Upper lobe of right lung (tissue), 1 donor: ENCODE measurements around the gene NF1. TPM values are rescaled to one million over a fixed set of nuclear protein-coding genes. Genes with fewer than 3 reads are reported as not detected.
"Not testable (repeated sequence)": the region's sequence is repeated elsewhere in the genome, so short reads cannot be mapped to it uniquely, and the experiment has no call there.

ENCODE experiments used
- ATAC-seq: fragments of 200-7000 bp; cut with Tn5 transposase; one replicate; pipeline ENCODE4 v1.9.1; 2020; ENCODE audit warnings: mild to moderate bottlenecking, moderate library complexity
- DNase-seq: peaks from one replicate; pipeline ENCODE4 v3.0.0-alpha.2; 2020
- H3K27ac ChIP-seq: fragments of 200-600 bp; one replicate; pipeline ENCODE4 v1.8.0; 2022
- H3K27me3 ChIP-seq: fragments of 200-600 bp; one replicate; pipeline ENCODE4 v1.8.0; 2022; ENCODE audit warnings: mild to moderate bottlenecking
- H3K36me3 ChIP-seq: fragments of 200-600 bp; one replicate; pipeline ENCODE4 v1.8.0; 2022
- H3K4me1 ChIP-seq: fragments of 200-600 bp; one replicate; pipeline ENCODE4 v1.8.0; 2022
- H3K4me3 ChIP-seq: fragments of 200-600 bp; one replicate; pipeline ENCODE4 v1.8.0; 2022; ENCODE audit warnings: mild to moderate bottlenecking
- H3K9me3 ChIP-seq: fragments of 200-600 bp; one replicate; pipeline ENCODE4 v1.8.0; 2022
- CTCF ChIP-seq: fragments of 200-600 bp; IDR thresholded peaks from one replicate; pipeline ENCODE4 v1.8.0; 2022; ENCODE audit warnings: antibody characterized with exemption
- intact Hi-C: fragments of 100-400 bp; cut with DNase I; formaldehyde crosslinking; loops from one replicate; pipeline ENCODE4 v1.11.0; 2022
- total RNA-seq: library from RNA; stranded (reverse); fragmentation: NEBNext Ultra II Directional; extraction: Animal tissue kit (Norgen Biotek cat#: 25700); gene quantifications from one replicate; pipeline ENCODE4 v1.2.1, GENCODE V29; 2021
- donor health status: DM: no; HTN: yes; CAD: no; lungs with severe emphysema.

Gene NF1
- total RNA-seq, 1 donor from 2014 or later, result 61.6 TPM

GRCh38 chr17:31171701-31172100 is 76.9 kb downstream of the NF1 start:
- no peaks in the 10 kb centered on the region for H3K27me3 ChIP-seq
- no peaks in the 10 kb centered on the region for H3K9me3 ChIP-seq
- H3K4me1 ChIP-seq, result no peaks in the 10 kb centered on the region
- no peak overlapping the region for H3K4me3 ChIP-seq
- ATAC-seq (no peak), DNase-seq (no peak)
- intact Hi-C loops, result no loop called here
- no peaks in the 10 kb centered on the region for H3K36me3 ChIP-seq
- TF ChIP-seq CTCF, result no peak
- no peak overlapping the region for H3K27ac ChIP-seq

GRCh38 chr17:31172388-31172787 is 77.6 kb downstream of the NF1 start:
- no peak overlapping the region for H3K4me3 ChIP-seq
- H3K36me3 ChIP-seq, result no peaks in the 10 kb centered on the region
- TF ChIP-seq CTCF, result no peak
- H3K9me3 ChIP-seq, result no peaks in the 10 kb centered on the region
- ATAC-seq, result no peak
- no peak for DNase-seq
- H3K4me1 ChIP-seq, result no peaks in the 10 kb centered on the region
- no peak overlapping the region for H3K27ac ChIP-seq
- intact Hi-C loops, result no loop called here
- H3K27me3 ChIP-seq, result no peaks in the 10 kb centered on the region

DNA sequence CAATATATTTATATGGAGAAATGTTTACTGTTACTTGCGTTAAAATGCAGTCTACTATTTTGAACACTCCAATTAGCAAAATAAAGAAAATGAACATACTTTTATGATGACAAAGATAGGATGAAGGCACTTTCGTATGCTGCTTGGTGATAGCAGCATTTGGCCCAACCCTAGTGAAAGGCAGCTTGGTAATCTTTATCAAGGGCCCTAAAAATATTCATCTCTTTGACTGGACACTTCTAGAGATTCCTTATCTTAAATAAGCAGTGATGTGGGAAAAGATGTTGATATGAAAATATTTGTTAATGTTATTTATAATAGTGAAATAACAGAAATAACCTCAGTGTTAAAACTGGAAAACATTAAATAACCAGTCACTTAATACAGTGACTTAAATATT is 79.4 kb downstream of the NF1 start:
- no peak overlapping the region for H3K27ac ChIP-seq
- H3K4me1 ChIP-seq, result no peaks in the 10 kb centered on the region
- H3K27me3 ChIP-seq, result no peaks in the 10 kb centered on the region
- H3K36me3 ChIP-seq, result no peaks in the 10 kb centered on the region
- intact Hi-C loops, result no loop called here
- no peak overlapping the region for H3K4me3 ChIP-seq
- H3K9me3 ChIP-seq, result no peaks in the 10 kb centered on the region
- no peak for TF ChIP-seq CTCF
- no peak for ATAC-seq
- DNase-seq, result no peak

DNA sequence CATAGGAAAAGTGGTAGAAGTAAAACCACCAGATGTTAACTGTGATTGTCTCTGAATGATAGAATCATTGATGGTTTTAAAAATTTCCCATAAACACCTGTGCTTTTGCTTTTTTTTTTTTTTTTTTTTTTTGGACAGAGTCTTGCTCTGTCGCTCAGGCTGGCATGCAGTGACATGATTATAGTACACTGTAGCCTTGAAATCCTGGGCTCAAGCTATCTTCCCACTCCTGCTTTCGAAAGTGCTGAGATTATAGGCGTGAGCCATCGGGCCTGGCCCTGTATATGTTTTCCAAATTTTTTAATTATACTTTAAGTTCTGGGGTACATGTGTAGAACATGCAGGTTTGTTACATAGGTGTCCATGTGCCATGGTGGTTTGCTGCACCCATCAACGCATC is 80.5 kb downstream of the NF1 start:
- Histone ChIP-seq H3K9me3 (no peaks in the 10 kb centered on the region), H3K4me3 (no peak overlapping the region), H3K36me3 (no peaks in the 10 kb centered on the region), H3K4me1 (no peaks in the 10 kb centered on the region), H3K27ac (no peak overlapping the region), H3K27me3 (no peaks in the 10 kb centered on the region)
- TF ChIP-seq CTCF, result no peak
- intact Hi-C loops, result no loop called here
- ATAC-seq, result no peak
- no peak for DNase-seq

DNA sequence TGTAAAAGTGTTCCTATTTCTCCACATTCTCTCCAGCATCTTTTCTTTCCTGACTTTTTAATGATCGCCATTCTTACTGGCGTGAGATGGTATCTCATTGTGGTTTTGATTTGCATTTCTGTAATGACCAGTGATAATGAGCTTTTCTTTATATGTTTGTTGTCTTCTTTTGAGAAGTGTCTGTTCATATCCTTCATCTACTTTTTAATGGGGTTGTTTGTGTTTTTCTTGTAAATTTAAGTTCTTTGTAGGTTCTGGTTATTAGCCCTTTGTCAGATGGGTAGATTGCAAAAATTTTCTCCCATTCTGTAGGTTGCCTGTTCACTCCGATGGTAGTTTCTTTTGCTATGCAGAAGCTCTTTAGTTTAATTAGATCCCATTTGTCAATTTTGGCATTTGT is 81.4 kb downstream of the NF1 start:
- H3K36me3 ChIP-seq, H3K27me3 ChIP-seq, DNase-seq, intact Hi-C loops, H3K4me3 ChIP-seq, H3K27ac ChIP-seq, ATAC-seq, H3K9me3 ChIP-seq, H3K4me1 ChIP-seq: not testable (repeated sequence)

DNA sequence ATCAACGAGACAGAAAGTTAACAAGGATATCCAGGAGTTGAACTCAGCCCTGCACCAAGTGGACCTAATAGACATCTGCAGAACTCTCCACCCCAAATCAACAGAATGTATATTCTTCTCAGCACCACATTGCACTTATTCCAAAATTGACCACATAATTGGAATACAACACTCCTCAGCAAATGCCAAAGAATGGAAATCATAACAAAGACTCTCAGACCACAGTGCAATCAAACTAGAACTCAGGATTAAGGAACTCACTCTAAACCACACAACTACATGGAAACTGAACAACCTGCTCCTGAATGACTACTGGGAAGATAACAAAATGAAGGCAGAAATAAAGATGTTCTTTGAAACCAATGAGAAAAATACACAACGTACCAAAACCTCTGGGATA is 84.2 kb downstream of the NF1 start:
- ATAC-seq, H3K9me3 ChIP-seq, H3K27me3 ChIP-seq, H3K4me1 ChIP-seq, H3K4me3 ChIP-seq, H3K27ac ChIP-seq, intact Hi-C loops, DNase-seq: not testable (repeated sequence)
- peaks cover 23% of the 10 kb centered on the region for H3K36me3 ChIP-seq

- no peak for TF ChIP-seq CTCF
- Histone ChIP-seq H3K27me3 (no peaks in the 10 kb centered on the region), H3K4me1 (no peaks in the 10 kb centered on the region), H3K27ac (no peak overlapping the region), H3K9me3 (no peaks in the 10 kb centered on the region), H3K4me3 (no peak overlapping the region), H3K36me3 (no peaks in the 10 kb centered on the region)
- DNase-seq (no peak), ATAC-seq (no peak)
- intact Hi-C loops, result no loop called here
Measured at GRCh38 chr17:31195305-31195704, 100.5 kb downstream of the NF1 start.
